Activated T-helper 1 cell treated with anti-CD3 and anti-CD28 coated beads, Interleukin-12 subunit alpha, Interleukin-12 subunit beta, Interleukin-2, Interleukin-4 antibody, amounts not matched to agents 30 ng/mL and 10 ng/mL and 1 ng/mL, durations not matched to agents 14 hours and 24 hours and 36 hours (primary cell): ENCODE data around the gene SLC12A7. TPM values are rescaled to one million over a fixed set of nuclear protein-coding genes. Genes with fewer than 3 reads are reported as not detected.

Experiments
- DNase-seq: peaks from one replicate; pipeline ENCODE4 v3.0.0; 2021; ENCODE audit warnings: low spot score
- H3K27ac Mint-ChIP-seq: one replicate; pipeline ENCODE4 v1.8.0; 2021; ENCODE audit warnings: mild to moderate bottlenecking, mixed read lengths
- H3K27me3 Mint-ChIP-seq: one replicate; pipeline ENCODE4 v1.8.0; 2022; ENCODE audit warnings: mild to moderate bottlenecking, moderate library complexity, mixed read lengths; ENCODE audit not compliant: insufficient read depth
- H3K36me3 Mint-ChIP-seq: one replicate; pipeline ENCODE4 v1.8.0; 2021; ENCODE audit warnings: low read depth, mixed read lengths
- H3K4me1 Mint-ChIP-seq: one replicate; pipeline ENCODE4 v1.8.0; 2021; ENCODE audit warnings: low read depth, mixed read lengths
- H3K4me3 Mint-ChIP-seq: one replicate; pipeline ENCODE4 v1.8.0; 2021; ENCODE audit warnings: mild to moderate bottlenecking, moderate library complexity, mixed read lengths
- H3K9me3 Mint-ChIP-seq: one replicate; pipeline ENCODE4 v1.8.0; 2021; ENCODE audit warnings: mixed read lengths
- intact Hi-C: fragments of 100-400 bp; cut with micrococcal nuclease; formaldehyde crosslinking; loops from one replicate; pipeline ENCODE4 v1.15.1; 2024
- total RNA-seq: library from RNA; stranded (reverse); gene quantifications from 2 replicates; pipeline ENCODE4 v1.2.3, GENCODE V29; 2022

The SLC12A7 gene
- total RNA-seq, 1 donor from 2014 or later: 24.4 TPM

GRCh38 chr5:1058988-1059883, 52.6 kb downstream of the SLC12A7 start:
- no peaks in the 10 kb centered on the region for H3K27me3 Mint-ChIP-seq
- no peak overlapping the region for H3K27ac Mint-ChIP-seq
- H3K4me1 Mint-ChIP-seq: no peaks in the 10 kb centered on the region
- no peaks in the 10 kb centered on the region for H3K9me3 Mint-ChIP-seq
- DNase-seq: no peak
- H3K36me3 Mint-ChIP-seq: no peaks in the 10 kb centered on the region
- intact Hi-C loops: no loop called here
- H3K4me3 Mint-ChIP-seq: no peak overlapping the region

- H3K36me3 Mint-ChIP-seq: no peaks in the 10 kb centered on the region
- H3K27me3 Mint-ChIP-seq: no peaks in the 10 kb centered on the region
- intact Hi-C loops: no loop called here
- H3K4me1 Mint-ChIP-seq: no peaks in the 10 kb centered on the region
- no peak overlapping the region for H3K27ac Mint-ChIP-seq
- no peaks in the 10 kb centered on the region for H3K9me3 Mint-ChIP-seq
- DNase-seq: no peak
- H3K4me3 Mint-ChIP-seq: no peak overlapping the region
These were observed 53.5 kb downstream of the SLC12A7 start for GRCh38 chr5:1058083-1058945.

GRCh38 chr5:1057485-1058082, 54.3 kb downstream of the SLC12A7 start:
- H3K4me1 Mint-ChIP-seq: no peaks in the 10 kb centered on the region
- no peaks in the 10 kb centered on the region for H3K9me3 Mint-ChIP-seq
- intact Hi-C loops: no loop called here
- no peaks in the 10 kb centered on the region for H3K27me3 Mint-ChIP-seq
- no peaks in the 10 kb centered on the region for H3K36me3 Mint-ChIP-seq
- no peak overlapping the region for H3K27ac Mint-ChIP-seq
- H3K4me3 Mint-ChIP-seq: no peak overlapping the region
- DNase-seq: no peak

GRCh38 chr5:1056611-1057484, 55.0 kb downstream of the SLC12A7 start:
- Mint-ChIP-seq H3K9me3 (no peaks in the 10 kb centered on the region), H3K27ac (no peak overlapping the region), H3K36me3 (no peaks in the 10 kb centered on the region), H3K4me1 (no peaks in the 10 kb centered on the region), H3K4me3 (no peak overlapping the region), H3K27me3 (no peaks in the 10 kb centered on the region)
- intact Hi-C loops: no loop called here
- no peak for DNase-seq

- Mint-ChIP-seq H3K27me3 (no peaks in the 10 kb centered on the region), H3K4me3 (no peak overlapping the region), H3K9me3 (no peaks in the 10 kb centered on the region), H3K27ac (peak overlapping the region; percentile 40), H3K36me3 (no peaks in the 10 kb centered on the region), H3K4me1 (no peaks in the 10 kb centered on the region)
- no peak for DNase-seq
- intact Hi-C loops: no loop called here
These were observed 55.8 kb downstream of the SLC12A7 start for GRCh38 chr5:1055896-1056610.

- no peak for DNase-seq
- Mint-ChIP-seq H3K36me3 (peaks cover 2% of the 10 kb centered on the region), H3K27me3 (no peaks in the 10 kb centered on the region), H3K4me1 (no peaks in the 10 kb centered on the region), H3K27ac (no peak overlapping the region), H3K4me3 (no peak overlapping the region), H3K9me3 (no peaks in the 10 kb centered on the region)
- intact Hi-C loops: no loop called here
These were observed 56.8 kb downstream of the SLC12A7 start for GRCh38 chr5:1054799-1055775.

- intact Hi-C loops: no loop called here
- no peak for DNase-seq
- Mint-ChIP-seq H3K4me1 (no peaks in the 10 kb centered on the region), H3K9me3 (no peaks in the 10 kb centered on the region), H3K27ac (no peak overlapping the region), H3K27me3 (no peaks in the 10 kb centered on the region), H3K4me3 (no peak overlapping the region), H3K36me3 (peaks cover 2% of the 10 kb centered on the region)
These were observed 57.7 kb downstream of the SLC12A7 start for GRCh38 chr5:1054018-1054798.

- Mint-ChIP-seq H3K9me3 (peaks cover 1% of the 10 kb centered on the region), H3K27ac (no peak overlapping the region), H3K36me3 (peaks cover 3% of the 10 kb centered on the region), H3K4me3 (no peak overlapping the region), H3K4me1 (no peaks in the 10 kb centered on the region), H3K27me3 (no peaks in the 10 kb centered on the region)
- no peak for DNase-seq
- intact Hi-C loops: no loop called here
These were observed 58.4 kb downstream of the SLC12A7 start for GRCh38 chr5:1053391-1054017.

- Mint-ChIP-seq H3K27me3 (no peaks in the 10 kb centered on the region), H3K9me3 (peaks cover 8% of the 10 kb centered on the region), H3K4me3 (no peak overlapping the region), H3K4me1 (no peaks in the 10 kb centered on the region), H3K27ac (no peak overlapping the region), H3K36me3 (peaks cover 10% of the 10 kb centered on the region)
- DNase-seq: no peak
- intact Hi-C loops: no loop called here
These were observed 59.0 kb downstream of the SLC12A7 start for GRCh38 chr5:1052641-1053390.

- Mint-ChIP-seq H3K36me3 (peaks cover 16% of the 10 kb centered on the region), H3K4me3 (no peak overlapping the region), H3K27me3 (no peaks in the 10 kb centered on the region), H3K9me3 (peaks cover 16% of the 10 kb centered on the region), H3K4me1 (no peaks in the 10 kb centered on the region), H3K27ac (no peak overlapping the region)
- DNase-seq: no peak
- intact Hi-C loops: no loop called here
These were observed 59.8 kb downstream of the SLC12A7 start for GRCh38 chr5:1052076-1052475.
